DLD1 (cell line): ENCODE measurements around the gene TGIF2.
"Not testable (repeated sequence)": the region's sequence is repeated elsewhere in the genome, so short reads cannot be mapped to it uniquely, and the experiment has no call there.

Experiments used
- in situ Hi-C: cut with HindIII; loops from 2 replicates; pipeline ENCODE4 v1.10.0; 2017; ENCODE audit warnings: low sequenced_read_pairs

Gene TGIF2

DNA sequence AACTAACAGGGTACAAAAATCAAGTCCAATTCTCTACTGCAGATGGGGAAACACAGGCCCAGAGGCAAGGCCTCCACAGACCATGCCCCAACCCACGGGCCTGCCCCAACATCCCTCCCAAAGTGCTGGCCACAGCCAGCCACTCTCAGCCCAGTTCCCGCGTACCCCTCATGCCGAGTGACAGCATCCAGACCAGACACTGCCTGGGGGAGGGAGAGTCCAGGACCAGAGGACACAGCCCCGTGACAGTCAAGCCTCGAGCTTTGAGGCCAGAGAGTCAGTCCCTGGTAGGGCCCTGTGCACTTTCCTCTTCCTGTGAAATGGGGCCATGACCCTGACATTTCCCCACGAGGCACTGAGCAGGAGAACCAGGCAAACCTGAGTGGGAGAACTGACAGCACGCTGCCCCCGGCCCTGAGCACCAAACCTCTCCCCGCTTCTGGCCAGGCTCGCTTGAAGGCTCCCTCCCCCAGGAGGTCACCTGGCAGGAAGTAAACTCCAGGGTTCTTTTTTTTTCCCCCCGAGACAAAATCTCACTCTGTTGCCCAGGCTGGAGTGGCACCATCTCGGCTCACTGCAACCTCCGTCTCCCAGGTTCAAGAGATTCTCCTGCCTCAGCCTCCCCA lies 27.2 kb upstream of the TGIF2 start:
- in situ Hi-C loops = no loop called here

DNA sequence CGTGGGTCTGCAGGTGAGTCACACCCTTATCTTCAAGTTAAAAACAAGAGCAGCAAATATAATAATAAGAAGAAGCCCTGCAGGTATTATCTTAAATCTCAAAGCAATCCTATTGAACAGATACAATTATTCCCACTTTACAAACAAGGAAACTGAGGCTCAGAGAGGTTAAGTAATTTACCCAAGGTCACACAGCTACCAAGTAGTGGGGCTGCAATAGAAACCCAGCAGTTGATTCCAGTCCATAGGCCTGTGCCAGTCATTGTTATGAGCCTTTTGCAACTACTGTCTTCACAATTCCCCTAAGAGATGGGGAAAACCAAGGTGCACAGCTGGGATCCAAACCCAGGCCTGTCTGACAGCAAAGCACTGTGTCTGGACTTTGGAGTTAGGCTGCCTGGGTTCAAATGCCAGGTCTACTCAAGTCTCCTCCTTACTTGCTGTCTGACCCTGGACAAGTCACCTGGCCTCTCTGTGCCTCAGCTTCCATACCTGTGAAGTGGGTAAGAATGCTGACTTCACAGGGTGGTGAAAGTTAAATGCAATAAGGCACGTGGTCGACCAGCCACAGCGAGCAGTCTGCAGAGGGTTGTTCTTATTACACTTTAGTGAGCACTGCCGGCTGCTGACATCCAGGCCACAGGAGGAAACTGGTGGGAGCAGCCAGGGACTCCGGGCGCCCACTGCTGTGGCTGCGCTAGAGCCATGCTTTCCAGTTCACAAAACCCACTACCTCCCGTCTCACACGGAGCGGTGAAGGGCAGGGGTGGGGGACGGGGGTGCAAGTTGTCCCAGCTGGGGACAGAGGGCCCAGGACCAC lies 26.0 kb upstream of the TGIF2 start:
- in situ Hi-C loops = no loop called here

DNA sequence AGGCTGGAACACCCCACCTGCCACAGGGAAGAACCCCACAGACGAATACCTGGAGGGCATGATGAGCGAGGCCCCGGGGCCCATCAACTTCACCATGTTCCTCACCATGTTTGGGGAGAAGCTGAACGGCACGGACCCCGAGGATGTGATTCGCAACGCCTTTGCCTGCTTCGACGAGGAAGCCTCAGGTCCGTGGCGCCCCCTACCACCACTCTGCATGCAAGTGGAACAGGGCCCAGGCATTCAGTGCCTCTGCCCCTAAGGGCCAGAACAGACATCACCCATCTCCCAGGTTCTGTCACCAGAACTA lies 25.4 kb upstream of the TGIF2 start:
- in situ Hi-C loops = no loop called here

DNA sequence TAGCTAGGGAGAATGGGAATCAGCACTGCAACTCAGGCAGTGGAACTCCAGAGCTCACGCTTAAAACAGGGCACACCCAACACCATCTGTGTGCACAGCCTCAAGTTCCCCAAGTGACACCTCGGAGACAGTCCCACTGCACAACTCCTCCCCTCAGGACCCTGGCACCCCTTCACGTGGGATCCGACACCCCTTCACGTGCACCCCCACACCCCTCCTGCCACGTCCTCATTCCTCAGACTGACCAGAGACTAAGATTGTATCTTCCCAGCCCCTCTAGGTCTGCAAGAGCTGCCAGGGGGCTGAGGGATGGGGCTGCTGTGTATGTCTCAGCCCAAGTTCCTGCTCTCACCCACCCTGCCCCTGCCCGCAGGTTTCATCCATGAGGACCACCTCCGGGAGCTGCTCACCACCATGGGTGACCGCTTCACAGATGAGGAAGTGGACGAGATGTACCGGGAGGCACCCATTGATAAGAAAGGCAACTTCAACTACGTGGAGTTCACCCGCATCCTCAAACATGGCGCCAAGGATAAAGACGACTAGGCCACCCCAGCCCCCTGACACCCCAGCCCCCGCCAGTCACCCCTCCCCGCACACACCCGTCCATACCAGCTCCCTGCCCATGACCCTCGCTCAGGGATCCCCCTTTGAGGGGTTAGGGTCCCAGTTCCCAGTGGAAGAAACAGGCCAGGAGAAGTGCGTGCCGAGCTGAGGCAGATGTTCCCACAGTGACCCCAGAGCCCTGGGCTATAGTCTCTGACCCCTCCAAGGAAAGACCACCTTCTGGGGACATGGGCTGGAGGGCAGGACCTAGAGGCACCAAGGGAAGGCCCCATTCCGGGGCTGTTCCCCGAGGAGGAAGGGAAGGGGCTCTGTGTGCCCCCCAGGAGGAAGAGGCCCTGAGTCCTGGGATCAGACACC lies 24.4 kb upstream of the TGIF2 start:
- in situ Hi-C loops = no loop called here

DNA sequence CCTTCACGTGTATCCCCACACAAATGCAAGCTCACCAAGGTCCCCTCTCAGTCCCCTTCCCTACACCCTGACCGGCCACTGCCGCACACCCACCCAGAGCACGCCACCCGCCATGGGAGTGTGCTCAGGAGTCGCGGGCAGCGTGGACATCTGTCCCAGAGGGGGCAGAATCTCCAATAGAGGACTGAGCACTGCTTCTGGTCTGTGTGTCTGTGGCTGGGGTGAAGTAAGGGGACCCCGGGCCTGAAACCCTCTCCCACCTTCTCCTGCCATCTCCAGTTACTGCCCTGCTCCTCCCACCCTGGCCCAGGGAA lies 23.8 kb upstream of the TGIF2 start:
- in situ Hi-C loops = no loop called here

DNA sequence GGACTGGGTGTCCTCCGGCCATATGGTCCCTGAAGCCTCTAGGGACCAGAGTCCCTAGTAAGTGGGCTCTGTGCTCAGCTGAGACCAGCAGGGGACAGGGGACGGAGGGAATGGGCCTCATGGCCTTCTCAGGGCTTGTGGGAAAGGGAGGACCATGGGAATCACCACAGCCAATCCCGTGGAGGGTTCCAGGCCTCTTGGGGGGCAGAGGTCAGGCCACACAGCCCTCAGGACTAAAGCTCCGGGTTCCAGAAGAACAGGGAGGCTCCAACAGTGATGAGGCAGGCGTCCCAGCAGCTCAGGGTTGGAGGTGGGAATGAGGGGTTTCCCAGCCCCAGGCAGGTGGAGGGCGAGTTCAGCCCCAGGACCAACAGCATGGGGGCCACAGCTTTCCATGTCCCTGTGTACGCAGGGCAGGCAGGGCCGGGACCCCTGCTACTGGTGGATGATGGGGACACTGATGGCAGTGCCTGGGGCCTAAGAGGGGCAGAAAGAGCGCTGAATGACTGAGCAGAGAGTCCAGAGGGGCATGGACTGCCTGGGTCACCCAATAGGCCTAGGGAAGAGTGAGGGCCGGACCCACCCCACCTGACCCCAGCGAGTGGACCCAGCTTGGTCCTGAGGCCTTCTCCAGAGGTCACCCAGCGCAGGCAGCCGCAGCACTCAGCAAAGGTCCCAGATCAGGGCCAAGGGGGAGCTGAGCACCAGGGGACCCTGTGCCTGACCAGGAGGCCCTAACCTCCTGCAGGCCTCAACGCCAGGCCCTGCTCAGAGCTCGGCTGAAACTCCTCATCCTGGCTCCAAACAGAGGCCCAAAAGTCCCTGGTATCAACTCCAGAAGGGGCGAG lies 23.2 kb upstream of the TGIF2 start:
- in situ Hi-C loops = no loop called here

DNA sequence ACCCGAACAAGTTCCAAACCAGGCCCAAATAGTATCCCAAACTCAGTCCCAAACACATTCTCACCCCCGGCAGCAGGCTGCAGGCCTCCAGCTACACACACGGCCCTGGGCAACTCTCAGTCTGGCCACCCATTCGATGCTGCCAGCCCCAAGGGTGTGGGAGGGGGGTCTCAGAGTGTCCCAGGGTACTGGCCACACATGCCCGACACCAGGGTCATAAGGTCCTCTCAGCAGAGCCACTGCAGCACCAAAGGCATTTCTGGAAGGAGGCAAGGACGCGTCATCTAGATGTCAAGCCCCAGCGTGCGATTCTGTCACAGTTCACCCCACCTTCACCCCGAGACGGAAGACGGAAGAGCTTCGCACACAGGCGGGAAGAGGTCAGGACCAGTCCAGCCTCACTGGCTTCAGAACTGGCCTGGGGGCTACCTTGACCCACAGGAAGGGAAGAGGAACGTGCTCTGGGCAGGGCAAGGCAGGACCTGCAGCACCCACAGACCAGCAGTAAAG lies 22.6 kb upstream of the TGIF2 start:
- in situ Hi-C loops = no loop called here

DNA sequence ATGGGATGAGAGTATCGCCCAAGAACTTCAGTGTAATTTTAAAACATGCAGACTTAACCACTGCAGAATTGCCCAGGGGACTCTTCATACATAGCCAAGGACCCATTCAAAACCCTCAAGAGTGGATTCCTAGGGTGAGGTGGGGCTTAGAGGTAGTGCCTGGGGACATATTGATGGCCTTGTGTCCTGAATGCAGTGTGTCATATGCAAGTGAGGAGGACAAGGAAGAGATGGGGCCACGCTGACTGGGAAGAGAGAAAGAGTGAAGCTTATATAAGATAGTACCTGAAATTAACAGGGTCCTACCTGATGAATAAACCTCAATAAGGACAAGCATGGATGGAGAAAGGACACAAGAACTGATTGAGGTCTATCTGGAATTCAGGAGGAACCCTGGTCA lies 18.1 kb upstream of the TGIF2 start:
- in situ Hi-C loops = no loop called here

DNA sequence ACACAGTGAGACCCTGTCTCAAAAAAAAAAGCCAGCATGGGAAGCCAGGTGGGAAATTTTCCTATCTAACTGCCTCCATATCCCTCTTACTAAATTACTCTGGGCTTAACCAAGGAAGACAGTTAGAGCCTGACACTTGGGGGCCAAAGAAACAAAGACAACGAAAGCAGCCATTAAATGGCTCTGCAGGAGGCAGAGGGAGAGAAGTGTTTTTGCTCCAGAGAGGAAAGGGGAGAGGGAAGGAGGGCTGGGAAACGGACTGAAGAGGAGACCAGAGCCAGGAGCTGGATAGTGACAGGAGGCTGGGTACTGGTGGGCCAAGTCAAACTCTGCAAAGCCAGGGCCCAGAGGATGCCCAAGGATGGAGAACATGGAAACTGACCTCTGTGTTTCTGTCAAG lies 10.7 kb upstream of the TGIF2 start:
- in situ Hi-C loops = no loop called here

DNA sequence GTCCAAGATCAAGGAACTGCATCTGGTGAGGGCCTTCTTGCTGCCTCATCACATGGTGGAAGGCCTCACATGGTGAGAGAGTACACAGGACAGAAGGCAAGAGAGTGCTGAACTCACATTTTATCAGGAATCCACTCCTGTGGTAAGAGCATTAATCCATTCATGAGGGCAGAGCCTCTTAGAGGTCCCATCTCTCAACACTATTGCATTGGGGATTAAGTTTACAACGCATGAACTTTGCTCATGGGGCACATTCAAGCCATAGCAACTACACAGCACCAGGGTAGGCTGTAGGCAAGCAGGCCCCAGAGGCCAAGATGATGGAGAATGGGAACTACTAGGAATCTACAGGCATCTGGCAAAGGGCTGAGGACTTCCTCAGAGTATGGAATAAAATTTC lies 10.0 kb upstream of the TGIF2 start:
- in situ Hi-C loops = no loop called here

DNA sequence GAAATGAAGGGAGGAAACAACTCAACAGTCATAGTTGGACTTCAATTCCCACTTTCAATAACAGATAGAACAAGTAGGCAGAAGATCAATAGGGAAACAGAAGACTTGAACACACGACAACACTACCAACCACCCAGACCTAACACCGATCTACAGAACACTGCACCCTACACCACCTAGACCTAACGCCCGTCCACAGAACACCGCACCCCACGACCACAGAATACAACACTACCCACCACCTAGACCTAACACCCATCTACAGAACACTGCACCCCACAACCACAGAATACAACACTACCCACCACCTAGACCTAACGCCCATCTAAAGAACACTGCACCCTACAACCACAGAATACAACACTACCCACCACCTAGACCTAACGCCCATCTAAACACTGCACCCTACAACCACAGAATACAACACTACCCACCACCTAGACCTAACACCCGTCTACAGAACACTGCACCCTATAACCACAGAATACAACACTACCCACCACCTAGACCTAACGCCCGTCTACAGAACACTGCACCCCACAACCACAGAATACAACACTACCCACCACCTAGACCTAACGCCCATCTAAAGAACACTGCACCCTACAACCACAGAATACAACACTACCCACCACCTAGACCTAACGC lies 9.2 kb upstream of the TGIF2 start:
- in situ Hi-C loops = not testable (repeated sequence)

DNA sequence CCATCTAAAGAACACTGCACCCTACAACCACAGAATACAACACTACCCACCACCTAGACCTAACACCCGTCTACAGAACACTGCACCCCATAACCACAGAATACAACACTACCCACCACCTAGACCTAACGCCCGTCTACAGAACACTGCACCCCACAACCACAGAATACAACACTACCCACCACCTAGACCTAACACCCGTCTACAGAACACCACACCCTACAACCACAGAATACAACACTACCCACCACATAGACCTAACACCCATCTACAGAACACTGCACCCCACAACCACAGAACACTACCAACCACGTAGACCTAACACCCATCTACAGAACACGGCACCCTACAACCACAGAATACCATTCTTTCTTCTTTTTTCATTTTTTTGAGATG lies 8.7 kb upstream of the TGIF2 start:
- in situ Hi-C loops = not testable (repeated sequence)

DNA sequence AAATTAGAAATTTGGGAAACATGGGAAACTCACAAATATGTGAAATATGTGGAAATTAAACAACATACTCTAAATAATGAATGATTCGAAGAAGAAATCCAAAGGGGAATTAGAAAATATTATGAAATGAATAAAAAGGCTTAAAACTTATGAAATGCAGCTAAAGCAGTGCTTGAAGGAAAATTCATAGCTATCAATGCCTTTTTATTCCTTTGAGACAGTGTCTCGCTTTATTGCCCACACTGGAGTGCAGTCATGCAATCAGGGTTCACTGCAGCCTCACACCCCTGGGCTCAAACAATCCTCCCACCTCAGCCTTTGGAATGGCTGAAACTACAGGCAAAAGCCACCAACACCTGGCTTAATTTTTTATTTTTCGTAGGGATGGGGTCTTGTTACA lies 7.9 kb upstream of the TGIF2 start:
- in situ Hi-C loops = no loop called here

DNA sequence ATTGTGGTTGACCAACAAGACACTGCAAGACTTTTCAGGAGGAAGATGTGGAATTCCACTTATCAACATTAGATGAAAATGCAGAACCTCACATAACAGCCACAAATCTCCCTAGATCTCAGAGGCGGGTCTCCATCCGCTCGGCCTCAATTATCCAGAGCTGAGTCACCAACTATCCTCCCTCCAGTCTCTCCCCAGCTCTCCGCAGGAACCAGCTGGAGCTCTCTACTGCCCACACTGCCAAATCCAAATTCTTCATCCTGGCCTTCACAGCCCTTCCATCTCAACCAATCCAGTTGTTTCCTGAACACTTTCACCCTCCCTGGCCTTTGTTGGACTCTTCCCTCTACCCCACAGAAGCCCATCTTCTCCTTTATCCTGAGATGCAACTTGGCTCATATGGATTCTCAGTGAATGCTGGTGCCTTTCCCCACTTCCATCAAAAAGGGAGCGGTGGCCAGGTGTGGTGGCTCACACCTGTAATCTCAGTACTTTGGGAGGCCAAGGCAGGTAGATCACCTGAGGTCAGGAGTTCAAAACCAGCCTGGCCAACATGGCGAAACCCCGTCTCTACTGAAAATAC lies 3.5 kb upstream of the TGIF2 start:
- in situ Hi-C loops = no loop called here

DNA sequence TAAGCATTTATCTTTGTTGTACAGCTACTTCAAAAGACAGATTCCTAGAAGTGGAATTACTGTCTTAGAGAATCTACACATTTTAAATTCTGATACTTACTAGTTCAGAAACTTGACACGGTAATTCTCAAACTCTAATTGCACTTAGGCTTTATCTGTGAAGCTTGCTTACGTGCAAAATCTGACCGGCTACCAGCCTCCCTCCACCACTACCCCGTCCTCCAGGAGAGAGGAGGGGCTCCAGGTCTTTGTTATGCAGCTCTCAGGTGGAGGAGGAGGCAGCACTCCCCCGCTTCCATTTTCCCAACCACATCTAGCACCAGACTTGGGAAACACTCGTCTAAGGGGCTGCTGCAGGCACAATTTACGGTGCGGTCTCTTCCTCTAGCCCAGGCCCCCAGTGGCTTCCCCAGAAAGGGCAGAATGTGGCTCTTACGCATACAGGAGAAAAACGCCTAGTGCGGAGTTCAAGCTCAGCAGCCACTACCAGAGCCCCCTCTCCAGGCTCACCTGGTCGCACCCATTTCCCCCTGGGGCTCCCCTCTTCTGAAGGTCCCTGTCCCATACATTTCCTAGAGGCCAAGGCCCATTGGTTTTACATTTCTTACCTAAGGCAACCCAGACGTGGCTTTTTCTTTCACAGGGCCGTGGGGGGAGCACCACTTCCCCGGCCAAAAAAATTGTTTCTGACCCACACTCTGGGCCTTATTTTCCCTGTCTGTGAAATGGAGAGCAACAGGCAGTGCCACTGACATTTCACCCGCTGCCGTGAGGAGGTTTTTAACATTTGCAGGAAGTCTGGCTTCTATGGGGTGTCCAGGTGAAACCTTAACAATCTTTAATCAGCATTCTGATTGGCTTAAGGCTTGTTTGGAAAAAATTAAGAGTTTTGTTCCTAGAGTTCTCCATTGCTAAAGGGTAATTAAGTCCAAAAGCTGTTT lies 1.6 kb upstream of the TGIF2 start:
- in situ Hi-C loops = no loop called here

DNA sequence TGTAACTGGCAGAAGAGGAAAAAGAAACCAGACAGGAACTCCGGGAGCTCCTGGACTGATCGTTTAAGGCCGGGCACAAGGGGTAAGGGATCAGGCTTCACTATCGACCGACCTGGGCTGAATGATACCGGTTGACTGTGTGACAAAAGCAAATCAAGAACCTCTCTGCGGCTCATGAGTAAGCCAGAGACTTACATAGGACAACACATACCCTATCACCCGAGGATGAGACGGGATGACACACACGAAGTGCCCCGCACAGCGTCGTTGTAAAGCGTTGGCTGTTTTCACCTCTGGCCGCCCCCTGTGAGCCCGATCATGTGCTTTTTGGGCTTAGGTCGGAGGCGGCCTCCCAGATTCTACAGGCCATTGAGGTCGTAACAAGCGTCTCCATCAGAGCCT lies 695 bp upstream of the TGIF2 start:
- in situ Hi-C loops = no loop called here

DNA sequence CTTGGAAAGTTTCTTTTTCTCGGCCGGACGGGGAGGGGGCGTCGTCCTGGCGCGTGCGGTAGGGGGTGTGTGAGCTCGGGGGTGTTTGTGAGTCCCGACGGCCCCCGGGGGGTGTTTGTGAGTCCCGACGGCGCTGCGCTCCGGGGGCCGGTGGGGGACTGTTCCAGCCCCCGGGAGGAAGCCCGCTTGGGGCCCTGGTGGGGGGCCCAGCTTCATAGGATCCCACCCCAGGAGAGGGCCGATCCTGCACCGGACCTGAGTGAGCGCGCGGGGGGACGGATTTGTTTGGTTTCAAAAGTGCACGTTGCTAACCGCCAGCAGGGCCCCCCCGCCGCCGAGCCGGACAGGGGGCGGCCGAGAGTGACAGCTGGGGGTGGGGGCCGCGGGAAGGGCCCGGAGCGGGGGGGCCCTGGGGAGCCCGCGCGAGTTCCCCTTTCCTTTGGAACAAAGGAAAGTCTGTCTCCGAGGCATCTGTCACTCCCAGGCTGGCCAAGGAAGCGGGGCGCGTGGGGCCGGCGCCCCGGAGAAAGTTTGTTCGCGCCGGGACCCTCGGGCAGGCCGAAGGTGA lies 485 bp downstream of the TGIF2 start:
- in situ Hi-C loops = no loop called here

DNA sequence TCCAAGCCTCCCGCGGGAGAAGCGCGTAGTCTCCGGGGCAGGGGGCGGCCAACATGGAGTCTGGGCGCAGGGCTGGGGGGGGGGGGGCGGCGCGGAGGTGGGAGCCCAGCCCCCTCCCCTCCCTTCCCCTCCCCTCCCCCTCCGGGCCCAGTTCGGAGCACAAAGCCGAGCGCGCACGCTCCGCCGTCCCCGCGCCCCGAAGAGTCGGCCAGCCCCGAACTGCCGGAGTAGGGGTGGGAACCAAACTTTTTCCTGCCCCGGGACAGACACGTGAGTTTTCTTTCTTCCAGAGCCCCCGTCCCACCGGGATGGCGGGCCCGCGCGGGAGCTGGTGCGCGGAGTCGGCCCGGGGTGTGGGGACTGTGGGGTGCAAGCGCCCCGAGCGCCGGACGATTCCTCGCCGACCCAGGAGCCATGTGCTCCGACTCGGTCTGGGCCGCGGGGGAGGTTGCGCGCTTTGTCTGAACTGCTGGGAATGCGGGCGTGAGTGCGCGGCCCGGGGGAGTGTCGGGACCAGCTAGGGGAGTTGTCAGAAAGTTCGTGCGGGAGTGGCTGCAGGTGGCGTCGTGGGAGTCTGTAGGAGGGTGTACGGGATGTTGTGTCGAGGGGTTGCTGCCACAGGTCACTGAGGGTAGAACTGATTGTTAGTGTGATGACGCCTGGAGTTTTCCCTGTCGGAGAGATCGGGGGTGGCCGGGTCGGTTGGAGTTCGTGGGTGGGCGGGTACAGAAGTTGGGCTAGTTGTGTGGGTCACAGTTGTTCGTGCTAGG lies 1.2 kb downstream of the TGIF2 start:
- in situ Hi-C loops = no loop called here
